Measurements from ENCODE around the gene CYB5R4.

CYB5R4 gene

DNA sequence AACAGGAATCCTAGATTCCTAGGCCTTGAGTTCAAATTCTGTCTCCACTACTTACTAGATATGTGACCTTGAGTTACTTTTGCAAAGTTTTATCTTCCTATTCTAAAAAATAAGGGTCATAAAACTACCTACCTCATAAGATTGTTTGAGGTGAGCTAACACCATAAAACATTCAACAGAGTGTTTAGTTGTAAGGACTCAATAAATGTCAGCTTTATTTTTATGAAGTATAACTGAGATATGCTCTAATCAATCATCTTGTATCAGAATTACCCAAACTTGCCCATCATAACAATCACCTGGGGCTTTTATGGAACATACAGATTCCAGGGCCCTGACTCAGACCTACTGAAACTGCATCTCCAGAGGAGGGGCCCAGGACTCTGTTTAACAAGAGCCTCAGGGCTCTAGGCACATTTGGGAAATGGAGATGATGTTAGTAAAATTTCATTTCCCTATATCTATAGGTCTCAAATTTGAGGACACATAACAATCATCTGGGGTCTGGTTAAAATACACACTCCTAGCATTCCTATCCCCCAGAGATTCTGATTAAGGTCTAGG is 138.6 kb downstream of the CYB5R4 start:
- DNase-seq: no peak

DNA sequence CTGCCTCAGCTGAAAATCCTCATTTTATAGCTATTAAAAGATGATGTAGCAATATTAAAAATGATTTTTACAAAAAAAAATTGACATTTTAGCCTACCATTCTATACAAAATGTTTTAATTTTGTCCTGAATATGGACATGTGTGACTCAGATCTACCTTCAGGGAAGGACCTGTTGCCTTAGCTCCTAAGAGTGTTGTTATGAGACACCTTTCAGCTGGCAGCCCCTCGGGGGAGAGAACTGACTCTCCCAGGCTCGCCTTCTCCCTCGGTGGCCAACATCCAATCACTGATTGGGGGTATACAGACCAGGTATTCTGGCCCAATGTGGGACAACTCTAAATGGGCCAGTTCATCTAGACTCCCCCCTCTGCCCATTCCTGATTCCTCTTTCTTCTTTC is 141.6 kb downstream of the CYB5R4 start:
- no peak for DNase-seq

DNA sequence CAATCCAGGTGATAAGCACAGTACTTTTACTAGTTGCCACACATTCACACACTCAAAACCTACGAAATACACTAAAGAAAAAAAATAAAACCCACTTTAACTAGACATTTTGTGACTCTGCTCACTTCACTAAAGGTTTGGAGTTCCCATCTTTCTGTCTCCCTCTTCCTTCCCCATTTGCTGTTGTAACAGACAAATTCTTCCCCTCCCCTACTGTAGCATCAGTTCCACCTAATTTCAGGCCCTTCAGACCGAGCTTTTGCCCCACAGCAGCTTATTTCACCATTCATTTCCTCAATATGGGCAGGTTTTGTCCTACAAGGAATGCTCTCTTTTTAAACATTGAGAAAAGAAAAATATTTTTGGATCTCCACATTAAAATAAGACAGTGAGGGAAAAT is 142.7 kb downstream of the CYB5R4 start:
- DNase-seq: no peak

DNA sequence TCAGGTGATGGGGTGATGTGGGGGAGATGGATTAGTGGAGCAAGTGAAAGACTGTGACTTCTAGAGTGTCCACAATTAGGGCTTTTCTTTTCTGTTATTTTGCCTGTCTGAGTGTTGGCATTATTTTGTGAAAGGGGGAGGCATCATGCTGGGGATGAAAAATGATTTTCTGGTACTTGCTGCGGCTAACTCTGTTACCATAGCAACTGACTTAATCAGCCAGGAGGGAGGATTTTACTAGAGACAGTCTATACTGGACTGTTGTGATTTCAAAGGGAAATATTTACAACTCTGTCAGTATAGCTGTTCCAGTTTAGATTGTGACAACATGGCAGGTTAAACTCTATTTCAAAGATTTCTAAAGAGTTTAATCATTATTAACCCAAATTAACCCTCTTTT is 143.6 kb downstream of the CYB5R4 start:
- DNase-seq: no peak

DNA sequence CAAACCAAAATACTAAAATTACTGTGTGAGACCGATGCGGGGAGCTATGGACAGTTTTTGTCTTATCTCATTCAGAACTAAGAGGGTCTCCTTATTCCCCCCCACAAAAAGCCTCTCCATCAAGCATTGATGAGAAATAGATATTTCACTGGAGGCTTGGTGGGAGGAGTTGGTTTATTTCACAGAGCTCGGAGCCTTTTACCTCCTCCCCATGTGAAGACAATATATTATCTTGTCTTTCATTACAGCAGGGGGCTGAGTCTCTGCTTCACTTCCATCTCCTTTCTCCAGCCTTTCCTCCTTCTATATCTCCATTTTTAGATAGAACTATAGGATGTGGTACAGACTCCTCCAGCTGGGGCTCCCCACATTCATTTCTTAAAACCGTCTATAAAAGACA is 144.2 kb downstream of the CYB5R4 start:
- no peak for DNase-seq

DNA sequence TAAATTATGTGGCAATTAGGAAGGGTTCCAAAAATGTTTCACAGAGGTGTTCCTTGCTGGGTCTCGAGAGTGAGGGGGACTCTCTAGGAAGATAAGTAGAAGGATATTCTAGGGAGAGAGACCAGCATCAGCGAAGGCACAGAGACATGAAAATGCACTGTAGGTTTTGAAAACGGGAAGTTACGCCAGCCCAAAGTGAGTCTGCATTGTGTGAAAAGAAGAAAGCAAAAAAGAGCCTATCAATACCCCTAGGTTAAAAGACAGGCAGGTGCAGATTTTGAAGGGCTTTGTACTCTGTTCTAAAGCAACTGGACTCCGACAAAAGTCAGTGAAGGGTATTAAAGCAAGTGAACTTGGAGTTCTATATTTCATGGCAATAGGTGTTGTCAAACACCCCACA is 148.4 kb downstream of the CYB5R4 start:
- DNase-seq: no peak

DNA sequence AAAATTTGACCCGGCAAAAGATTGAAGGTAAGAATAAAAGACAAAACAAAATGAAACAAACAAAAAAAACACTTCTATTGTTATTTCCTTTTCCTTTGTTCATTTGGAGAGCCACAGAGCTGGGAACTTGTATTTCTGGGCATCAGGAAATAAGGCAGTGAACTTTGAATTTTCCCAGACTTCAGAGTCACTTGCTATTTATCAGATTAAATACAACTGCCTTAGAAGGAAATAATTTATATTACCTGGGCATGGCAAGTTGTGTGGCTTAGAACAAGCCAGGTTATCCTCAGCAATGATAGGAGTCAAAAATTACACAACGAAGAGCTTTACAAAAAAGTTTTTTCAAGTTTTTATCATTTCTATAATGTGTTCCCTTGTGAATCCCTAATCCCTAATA is 153.9 kb downstream of the CYB5R4 start:
- DNase-seq: no peak

DNA sequence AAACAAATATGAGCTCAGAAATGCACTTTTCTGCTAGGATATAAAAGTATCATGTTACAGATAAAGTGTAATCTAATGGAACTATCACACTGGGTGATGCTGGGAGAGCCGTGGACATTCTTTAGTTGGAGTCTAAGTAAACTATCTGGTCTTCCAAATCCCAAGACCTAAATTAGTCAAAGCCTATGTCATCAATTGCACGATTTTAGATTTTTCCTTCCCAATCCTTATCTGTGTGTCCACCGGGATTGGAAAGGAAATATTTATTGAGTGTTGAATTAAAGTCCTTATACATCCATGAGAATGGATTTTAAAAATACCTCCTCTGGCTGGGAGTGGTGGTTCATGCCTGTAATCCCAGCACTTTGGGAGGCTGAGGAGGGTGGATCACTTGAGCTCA is 154.4 kb downstream of the CYB5R4 start:
- no peak for DNase-seq

DNA sequence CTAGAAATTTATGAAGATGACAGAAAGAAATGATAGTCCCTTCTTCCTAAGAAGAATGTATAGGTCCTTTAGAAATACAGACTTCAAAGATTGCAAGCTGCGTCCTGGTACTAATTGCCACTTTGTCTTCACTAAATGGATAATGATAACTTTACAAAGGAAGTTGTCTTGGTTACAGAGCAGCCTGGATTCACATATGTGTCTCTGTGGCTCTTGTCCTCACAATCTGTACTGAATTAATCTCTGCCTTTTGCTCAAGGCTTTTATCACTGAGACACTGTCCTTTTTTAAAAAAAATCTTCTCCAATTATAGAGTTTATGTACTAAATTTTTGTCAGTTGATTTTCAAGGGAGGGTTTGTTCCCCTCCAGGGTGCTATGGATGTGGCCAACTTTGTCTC is 156.5 kb downstream of the CYB5R4 start:
- no peak for DNase-seq
